Stimulated activated CD4-positive, alpha-beta T cell treated with anti-CD3 and anti-CD28 coated beads, Interleukin-2, amount 100 ng/mL, for 4 hours (primary cell): ENCODE measurements around the gene ZNF106.

Source experiments
- DNase-seq: peaks from one replicate; pipeline ENCODE4 v3.0.0-alpha.2; 2020; ENCODE audit warnings: low read depth

ZNF106 gene

GRCh38 chr15:42405863-42406482 is 85.0 kb downstream of the ZNF106 start:
- no peak for DNase-seq

GRCh38 chr15:42404461-42405235 is 86.3 kb downstream of the ZNF106 start:
- no peak for DNase-seq

- DNase-seq = no peak
Measured at GRCh38 chr15:42403389-42403788, 87.6 kb downstream of the ZNF106 start.

- no peak for DNase-seq
Measured at GRCh38 chr15:42402455-42403205, 88.3 kb downstream of the ZNF106 start.

GRCh38 chr15:42401544-42402454 is 89.1 kb downstream of the ZNF106 start:
- DNase-seq = no peak

GRCh38 chr15:42395838-42396237 is 95.1 kb downstream of the ZNF106 start:
- no peak for DNase-seq

- no peak for DNase-seq
Measured at GRCh38 chr15:42394106-42394505, 96.8 kb downstream of the ZNF106 start.

GRCh38 chr15:42392309-42393024 is 98.5 kb downstream of the ZNF106 start:
- no peak for DNase-seq

- no peak for DNase-seq
Measured at GRCh38 chr15:42387603-42388002, 103.3 kb downstream of the ZNF106 start.

- DNase-seq = no peak
Measured at GRCh38 chr15:42385980-42386700, 104.8 kb downstream of the ZNF106 start.

GRCh38 chr15:42385206-42385979 is 105.5 kb downstream of the ZNF106 start:
- DNase-seq = no peak

- no peak for DNase-seq
Measured at GRCh38 chr15:42384597-42384996, 106.3 kb downstream of the ZNF106 start.

GRCh38 chr15:42378011-42378410 is 112.9 kb downstream of the ZNF106 start:
- DNase-seq = no peak

- no peak for DNase-seq
Measured at GRCh38 chr15:42375941-42376340, 115.0 kb downstream of the ZNF106 start.

- DNase-seq = no peak
Measured at GRCh38 chr15:42375252-42375651, 115.7 kb downstream of the ZNF106 start.

- DNase-seq = no peak
Measured at GRCh38 chr15:42374810-42375209, 116.1 kb downstream of the ZNF106 start.

- DNase-seq = no peak
Measured at GRCh38 chr15:42373936-42374335, 117.0 kb downstream of the ZNF106 start.

GRCh38 chr15:42373274-42373673 is 117.7 kb downstream of the ZNF106 start:
- no peak for DNase-seq

GRCh38 chr15:42371096-42371495 is 119.8 kb downstream of the ZNF106 start:
- no peak for DNase-seq

GRCh38 chr15:42368096-42368495 is 122.8 kb downstream of the ZNF106 start:
- no peak for DNase-seq
